Stimulated activated naive CD8-positive, alpha-beta T cell treated with anti-CD3 and anti-CD28 coated beads, Interleukin-15, amount 100 ng/mL, for 72 hours (primary cell): ENCODE measurements around the gene ENPP1.

Experiments
- ATAC-seq: fragments of 150-1000 bp; cut with Tn5 transposase; 2 replicates; pipeline ENCODE4 v1.10.0; 2021; ENCODE audit warnings: mild to moderate bottlenecking, moderate library complexity
- DNase-seq, 2 donors: peaks; one replicate each; pipeline ENCODE4 v3.0.0; 2021 to 2022
- H3K27ac Mint-ChIP-seq, 2 donors: one replicate each; pipeline ENCODE4 v1.8.0; 2022; ENCODE audit warnings: mild to moderate bottlenecking in 2 of 2, mixed read lengths in 2 of 2, moderate library complexity in 2 of 2
- H3K27me3 Mint-ChIP-seq: one replicate; pipeline ENCODE4 v1.8.0; 2022; ENCODE audit warnings: mixed read lengths
- H3K4me1 Mint-ChIP-seq: one replicate; pipeline ENCODE4 v1.8.0; 2022; ENCODE audit warnings: mild to moderate bottlenecking, mixed read lengths
- H3K4me3 Mint-ChIP-seq, 2 donors: one replicate each; pipeline ENCODE4 v1.8.0; 2022; ENCODE audit warnings: mild to moderate bottlenecking in 2 of 2, mixed read lengths in 2 of 2, moderate library complexity in 1 of 2
- H3K9me3 Mint-ChIP-seq, 2 donors: one replicate each; pipeline ENCODE4 v1.8.0; 2022; ENCODE audit warnings: mixed read lengths in 2 of 2

Gene ENPP1

GRCh38 chr6:131923356-131923755 lies 115.5 kb downstream of the ENPP1 start:
- Mint-ChIP-seq H3K4me1 (no peaks in the 10 kb centered on the region), H3K27ac (no peak overlapping the region), H3K9me3 (no peaks in the 10 kb centered on the region), H3K4me3 (no peak overlapping the region), H3K27me3 (peaks cover 16% of the 10 kb centered on the region)
- DNase-seq = peak; percentile 35 to 54
- peak; percentile 54 for ATAC-seq

DNA sequence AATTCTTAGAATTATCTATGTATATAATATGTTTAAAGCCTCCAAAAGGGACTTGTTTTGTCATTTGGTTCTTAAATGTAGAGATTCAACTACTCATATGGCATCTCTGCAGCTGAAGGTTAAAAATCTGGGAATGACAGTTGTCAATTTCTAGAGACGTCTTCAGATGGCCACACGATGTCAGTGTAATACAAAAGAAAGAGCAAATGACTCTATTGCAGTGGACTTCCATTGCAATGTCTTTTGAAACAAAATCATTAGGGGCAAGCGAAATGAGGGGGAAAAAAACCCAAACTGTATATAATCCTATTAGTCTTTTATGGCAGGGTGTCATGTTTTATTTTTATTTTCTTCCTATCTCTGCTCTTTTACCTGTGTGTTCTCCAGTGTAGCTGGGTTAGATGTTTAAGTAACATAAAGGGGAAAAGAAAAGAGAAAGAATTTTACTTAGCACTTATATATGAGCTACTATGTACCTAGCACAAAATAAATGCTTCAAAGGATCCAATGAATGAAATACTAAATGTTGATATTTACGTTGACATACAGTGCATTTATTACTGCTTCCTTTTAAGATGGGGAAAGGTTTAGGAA lies 117.2 kb downstream of the ENPP1 start:
- Mint-ChIP-seq H3K27me3 (peaks cover 11% of the 10 kb centered on the region), H3K4me1 (no peaks in the 10 kb centered on the region), H3K27ac (no peak overlapping the region), H3K4me3 (no peak overlapping the region), H3K9me3 (no peaks in the 10 kb centered on the region)
- ATAC-seq (no peak), DNase-seq (no peak)

- no peak overlapping the region for H3K27ac Mint-ChIP-seq
- H3K9me3 Mint-ChIP-seq = no peaks in the 10 kb centered on the region
- H3K4me3 Mint-ChIP-seq = no peak overlapping the region
- DNase-seq = no peak
- H3K27me3 Mint-ChIP-seq = peaks cover 18% of the 10 kb centered on the region
- no peaks in the 10 kb centered on the region for H3K4me1 Mint-ChIP-seq
- no peak for ATAC-seq
Observed at GRCh38 chr6:131929264-131929663, 121.4 kb downstream of the ENPP1 start.

GRCh38 chr6:131929976-131930375 lies 122.2 kb downstream of the ENPP1 start:
- ATAC-seq (no peak), DNase-seq (no peak)
- H3K27ac Mint-ChIP-seq = no peak overlapping the region
- no peak overlapping the region for H3K4me3 Mint-ChIP-seq
- no peaks in the 10 kb centered on the region for H3K4me1 Mint-ChIP-seq
- H3K27me3 Mint-ChIP-seq = peaks cover 18% of the 10 kb centered on the region
- no peaks in the 10 kb centered on the region for H3K9me3 Mint-ChIP-seq

GRCh38 chr6:131931063-131931750 lies 123.4 kb downstream of the ENPP1 start:
- Mint-ChIP-seq H3K27ac (no peak overlapping the region), H3K27me3 (peaks cover 18% of the 10 kb centered on the region), H3K4me3 (no peak overlapping the region), H3K9me3 (no peaks in the 10 kb centered on the region), H3K4me1 (no peaks in the 10 kb centered on the region)
- ATAC-seq (no peak), DNase-seq (no peak)

- DNase-seq (no peak), ATAC-seq (no peak)
- no peaks in the 10 kb centered on the region for H3K27me3 Mint-ChIP-seq
- no peaks in the 10 kb centered on the region for H3K9me3 Mint-ChIP-seq
- H3K4me3 Mint-ChIP-seq = no peak overlapping the region
- H3K4me1 Mint-ChIP-seq = no peaks in the 10 kb centered on the region
- H3K27ac Mint-ChIP-seq = no peak overlapping the region
Observed at GRCh38 chr6:131936156-131936555, 128.3 kb downstream of the ENPP1 start.

GRCh38 chr6:131937226-131937625 lies 129.4 kb downstream of the ENPP1 start:
- Mint-ChIP-seq H3K27me3 (no peaks in the 10 kb centered on the region), H3K4me1 (no peaks in the 10 kb centered on the region), H3K27ac (no peak overlapping the region), H3K4me3 (no peak overlapping the region), H3K9me3 (no peaks in the 10 kb centered on the region)
- ATAC-seq (no peak), DNase-seq (no peak)

GRCh38 chr6:131937703-131938631 lies 130.1 kb downstream of the ENPP1 start:
- no peak overlapping the region for H3K4me3 Mint-ChIP-seq
- ATAC-seq = no peak
- no peaks in the 10 kb centered on the region for H3K9me3 Mint-ChIP-seq
- no peak overlapping the region for H3K27ac Mint-ChIP-seq
- H3K4me1 Mint-ChIP-seq = no peaks in the 10 kb centered on the region
- no peak for DNase-seq
- H3K27me3 Mint-ChIP-seq = no peaks in the 10 kb centered on the region
